ENCODE data around the gene NEUROD2.

GRCh38 chr17:39638317-39638716 lies 30.6 kb upstream of the NEUROD2 start:
- TF ChIP-seq CTCF (IDR thresholded peaks at IDR 0.05) (no peak), POLR2A (IDR thresholded peaks at IDR 0.05) (no peak), POLR2AphosphoS5 (IDR thresholded peaks at IDR 0.05) (no peak), EP300 (IDR thresholded peaks at IDR 0.05) (no peak)
